GM19372 (cell line): Measurements from ENCODE around the gene AADACL3.
"Not testable (repeated sequence)": the region's sequence is repeated elsewhere in the genome, so short reads cannot be mapped to it uniquely, and the experiment has no call there.

Source experiments
- ATAC-seq: cut with Tn5 transposase; IDR thresholded peaks from one replicate; pipeline ENCODE4 v1.9.1; 2021; ENCODE audit warnings: mild to moderate bottlenecking, low read depth, moderate library complexity; ENCODE audit not compliant: unreplicated experiment

Gene AADACL3

GRCh38 chr1:12713651-12714050, 2.3 kb upstream of the AADACL3 start:
- ATAC-seq = not testable (repeated sequence)

GRCh38 chr1:12714710-12715475, 1.0 kb upstream of the AADACL3 start:
- ATAC-seq = no peak

GRCh38 chr1:12717301-12717838, 1.5 kb downstream of the AADACL3 start:
- no peak for ATAC-seq

GRCh38 chr1:12722626-12723025, 6.7 kb downstream of the AADACL3 start:
- no peak for ATAC-seq

- no peak for ATAC-seq
Observed at GRCh38 chr1:12728391-12728790, 12.5 kb downstream of the AADACL3 start.

- ATAC-seq = no peak
Observed at GRCh38 chr1:12730156-12730555, 14.2 kb downstream of the AADACL3 start.

GRCh38 chr1:12731084-12731483, 15.2 kb downstream of the AADACL3 start:
- ATAC-seq = not testable (repeated sequence)

GRCh38 chr1:12734651-12735050, 18.7 kb downstream of the AADACL3 start:
- no peak for ATAC-seq

- no peak for ATAC-seq
Observed at GRCh38 chr1:12738934-12739333, 23.0 kb downstream of the AADACL3 start.

- ATAC-seq = no peak
Observed at GRCh38 chr1:12739613-12740012, 23.7 kb downstream of the AADACL3 start.

GRCh38 chr1:12741946-12742345, 26.0 kb downstream of the AADACL3 start:
- ATAC-seq = no peak

GRCh38 chr1:12745126-12745991, 29.4 kb downstream of the AADACL3 start:
- ATAC-seq = no peak

- ATAC-seq = no peak
Observed at GRCh38 chr1:12745992-12746323, 30.0 kb downstream of the AADACL3 start, which contains the start of gene CFAP107. Gene CFAP107, plus strand, starts transcription at chr1:12746200. Its CDS starts 231 bp downstream, at chr1:12746431.

GRCh38 chr1:12748778-12749355, 33.0 kb downstream of the AADACL3 start:
- no peak for ATAC-seq

- ATAC-seq = no peak
Observed at GRCh38 chr1:12754738-12755137, 38.8 kb downstream of the AADACL3 start.

GRCh38 chr1:12756273-12756672, 40.4 kb downstream of the AADACL3 start:
- ATAC-seq = no peak

GRCh38 chr1:12756768-12757413, 41.0 kb downstream of the AADACL3 start:
- ATAC-seq = no peak

GRCh38 chr1:12757836-12758235, 41.9 kb downstream of the AADACL3 start:
- ATAC-seq = no peak

- no peak for ATAC-seq
Observed at GRCh38 chr1:12760256-12760795, 44.4 kb downstream of the AADACL3 start.

- no peak for ATAC-seq
Observed at GRCh38 chr1:12761781-12762180, 45.9 kb downstream of the AADACL3 start.
